Breast epithelium (tissue), 4 donors: Measurements from ENCODE around the gene SF1. TPM values are rescaled to one million over a fixed set of nuclear protein-coding genes. Genes with fewer than 3 reads are reported as not detected.

Experiments used
- DNase-seq, 2 donors: peaks; one replicate each; pipeline ENCODE4 v3.0.0-alpha.2; 2019; ENCODE audit warnings: low spot score in 2 of 2
- H3K27ac ChIP-seq, 2 donors: fragments of 200-600 bp; sonication (generic) in 1 of 2; one replicate each; pipeline ENCODE4 v1.5.1; 2016 to 2019; ENCODE audit warnings: mild to moderate bottlenecking in 1 of 2
- H3K27me3 ChIP-seq, 2 donors: fragments of 200-600 bp; sonication (generic) in 1 of 2; one replicate each; pipeline versions ENCODE4 v1.5.1 to v1.6.0; 2017 to 2019; ENCODE audit warnings: control low read depth in 1 of 2, mild to moderate bottlenecking in 1 of 2
- H3K36me3 ChIP-seq: fragments of 200-600 bp; one replicate; pipeline ENCODE4 v1.5.1; 2019
- H3K4me1 ChIP-seq, 2 donors: fragments of 200-600 bp; sonication (generic); one replicate each; pipeline ENCODE4 v1.5.1; 2016 to 2019; ENCODE audit warnings: control low read depth in 1 of 2
- H3K4me3 ChIP-seq, 3 donors: fragments of 200-600 bp; sonication (generic); 1 replicate in 2 of 3; 2 replicates in 1 of 3; pipeline ENCODE4 v1.5.1; 2016 to 2019; ENCODE audit warnings: mild to moderate bottlenecking in 3 of 3, moderate library complexity in 2 of 3
- H3K9me3 ChIP-seq, 2 donors: fragments of 200-600 bp; sonication (generic) in 1 of 2; one replicate each; pipeline ENCODE4 v1.5.1; 2016 to 2019; ENCODE audit warnings: control low read depth in 1 of 2
- CTCF ChIP-seq, 3 donors: fragments of 450-650 bp; IDR thresholded peaks; one replicate each; pipeline ENCODE4 v1.5.1; 2016 to 2017; ENCODE audit warnings: antibody characterized with exemption in 3 of 3, mild to moderate bottlenecking in 3 of 3, moderate library complexity in 3 of 3
- POLR2A ChIP-seq: fragments of 450-650 bp; IDR thresholded peaks from one replicate; pipeline ENCODE4 v1.6.1; 2016; ENCODE audit warnings: antibody characterized with exemption, mild to moderate bottlenecking, moderate library complexity
- POLR2AphosphoS5 ChIP-seq, 3 donors: sonication (generic); formaldehyde crosslinking; IDR thresholded peaks; one replicate each; pipeline ENCODE4 v1.6.1; 2017; ENCODE audit warnings: antibody characterized with exemption in 3 of 3
- intact Hi-C: fragments of 100-400 bp; cut with DNase I; formaldehyde crosslinking; loops from one replicate; pipeline ENCODE4 v1.15.1; 2023; ENCODE audit warnings: low total_unique reads
- total RNA-seq, 3 donors: library from RNA; depleted of rRNA; stranded (reverse); fragments of >200 nt; gene quantifications; one replicate each; pipeline ENCODE4 v1.1.0, GENCODE V29; 2016

Gene SF1
- total RNA-seq, 3 donors from 2014 or later: 264 to 293 (median 277) TPM

- Histone ChIP-seq H3K27ac (peak overlapping the region; percentile 60 to 76), H3K4me1 (peaks cover 6 to 10% of the 10 kb centered on the region in 2 donors), H3K36me3 (peaks cover 41% of the 10 kb centered on the region), H3K9me3 (no peaks in the 10 kb centered on the region), H3K27me3 (no peaks in the 10 kb centered on the region), H3K4me3 (no peak overlapping the region)
- intact Hi-C loops: no loop called here
- peak; percentile 63 to 70 for DNase-seq
- peak; percentile 40 to 69 (median 68) for TF ChIP-seq CTCF (IDR thresholded peaks at IDR 0.05)
- no peak for TF ChIP-seq POLR2AphosphoS5 (IDR thresholded peaks at IDR 0.05)
Observed at GRCh38 chr11:64767344-64768299, 10.7 kb downstream of the SF1 start.

GRCh38 chr11:64766881-64767280 is 11.5 kb downstream of the SF1 start:
- H3K27me3 ChIP-seq: no peaks in the 10 kb centered on the region
- peaks cover 6 to 10% of the 10 kb centered on the region in 2 donors for H3K4me1 ChIP-seq
- TF ChIP-seq POLR2A: no peak
- no peak for TF ChIP-seq POLR2AphosphoS5 (IDR thresholded peaks at IDR 0.05)
- no peak for TF ChIP-seq CTCF (IDR thresholded peaks at IDR 0.05)
- H3K27ac ChIP-seq: peak overlapping the region; percentile 60 to 76
- peaks cover 41% of the 10 kb centered on the region for H3K36me3 ChIP-seq
- peak in 1 of 2 donors; percentile 34 for DNase-seq
- no peaks in the 10 kb centered on the region for H3K9me3 ChIP-seq
- no peak overlapping the region for H3K4me3 ChIP-seq
- intact Hi-C loops: no loop called here

- peak overlapping the region in 1 of 2 donors; percentile 43 for H3K27ac ChIP-seq
- peaks cover 41% of the 10 kb centered on the region for H3K36me3 ChIP-seq
- DNase-seq: peak in 1 of 2 donors; percentile 49
- H3K4me3 ChIP-seq: no peak overlapping the region
- intact Hi-C loops: no loop called here
- no peaks in the 10 kb centered on the region for H3K27me3 ChIP-seq
- peaks cover 6 to 10% of the 10 kb centered on the region in 2 donors for H3K4me1 ChIP-seq
- TF ChIP-seq POLR2AphosphoS5 (IDR thresholded peaks at IDR 0.05) (no peak), POLR2A (no peak), CTCF (IDR thresholded peaks at IDR 0.05) (no peak)
- H3K9me3 ChIP-seq: no peaks in the 10 kb centered on the region
Observed at GRCh38 chr11:64765851-64766665, 12.3 kb downstream of the SF1 start.

GRCh38 chr11:64765291-64765850 is 13.0 kb downstream of the SF1 start:
- H3K27ac ChIP-seq: no peak overlapping the region
- no peak overlapping the region for H3K4me3 ChIP-seq
- peak in 1 of 2 donors; percentile 38 for DNase-seq
- H3K27me3 ChIP-seq: no peaks in the 10 kb centered on the region
- intact Hi-C loops: no loop called here
- H3K4me1 ChIP-seq: peaks cover 6 to 10% of the 10 kb centered on the region in 2 donors
- TF ChIP-seq POLR2A: no peak
- peak in 2 of 3 donors; percentile 11 to 26 for TF ChIP-seq POLR2AphosphoS5 (IDR thresholded peaks at IDR 0.05)
- TF ChIP-seq CTCF (IDR thresholded peaks at IDR 0.05): no peak
- peaks cover 41% of the 10 kb centered on the region for H3K36me3 ChIP-seq
- H3K9me3 ChIP-seq: no peaks in the 10 kb centered on the region
